TTC549 (cell line): ENCODE results near the gene RALGDS.

Experiments used
- FAIRE-seq: peaks from 2 replicates; lab custom pipeline; 2012; peaks lifted over from hg19 to GRCh38; lab: Jason Lieb, UNC

Gene RALGDS

DNA sequence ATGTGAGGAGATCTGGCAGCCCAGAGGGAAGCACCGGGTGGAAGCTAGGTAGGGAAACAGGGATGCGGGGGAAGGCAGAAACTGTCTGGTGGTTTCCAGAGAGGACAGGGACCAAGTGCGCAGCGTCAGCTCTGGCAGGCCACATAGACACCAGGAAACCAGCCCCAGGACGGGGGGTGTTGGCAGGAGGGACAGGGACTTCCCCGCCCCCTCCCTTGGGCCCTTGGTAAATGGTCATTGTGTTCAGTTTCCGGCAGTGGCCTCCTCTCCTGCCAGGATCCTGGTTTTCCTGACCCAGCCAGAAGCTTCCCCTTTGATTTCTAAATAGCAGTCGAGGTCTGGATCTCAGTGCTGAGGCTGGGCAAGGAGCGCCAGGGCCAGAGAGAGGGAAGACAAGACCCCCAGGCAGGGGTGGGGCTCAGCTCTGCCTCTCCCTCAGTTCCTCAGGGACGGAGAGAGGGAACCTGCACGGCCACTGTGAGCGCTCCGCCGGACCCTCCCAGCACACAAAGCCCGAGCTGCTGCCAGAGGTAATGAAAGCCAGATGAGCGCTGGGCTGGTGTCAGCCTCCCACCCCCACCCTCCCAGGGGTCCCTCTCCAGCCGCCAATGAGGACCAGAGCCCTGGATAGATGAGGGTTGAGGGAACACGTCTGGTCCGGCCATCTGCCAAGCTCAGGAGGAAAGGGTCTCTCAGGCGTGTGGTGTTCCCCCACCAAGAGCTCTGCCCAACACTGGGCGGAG is 1.8 kb downstream of the RALGDS start:
- no peak for FAIRE-seq

DNA sequence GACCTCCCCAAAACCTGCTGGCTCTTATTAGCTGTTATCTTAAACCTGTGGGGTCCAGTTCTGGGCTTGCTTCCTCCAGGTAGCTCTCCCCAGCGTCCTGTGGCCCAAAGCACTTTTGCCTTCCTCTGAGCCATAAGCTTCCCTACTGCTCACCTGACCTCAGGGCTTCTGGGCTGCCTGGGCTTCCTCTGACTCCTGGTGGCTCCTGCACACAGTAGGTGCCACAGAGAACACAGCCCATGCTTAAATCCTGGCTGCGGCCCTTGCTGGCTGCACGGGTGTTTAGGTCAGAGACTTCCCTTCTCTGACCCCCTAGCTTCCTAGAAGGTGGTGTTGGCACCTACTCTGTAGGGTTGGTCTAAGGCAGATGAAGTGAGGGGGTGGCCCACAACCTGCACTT is 2.5 kb downstream of the RALGDS start:
- no peak for FAIRE-seq

DNA sequence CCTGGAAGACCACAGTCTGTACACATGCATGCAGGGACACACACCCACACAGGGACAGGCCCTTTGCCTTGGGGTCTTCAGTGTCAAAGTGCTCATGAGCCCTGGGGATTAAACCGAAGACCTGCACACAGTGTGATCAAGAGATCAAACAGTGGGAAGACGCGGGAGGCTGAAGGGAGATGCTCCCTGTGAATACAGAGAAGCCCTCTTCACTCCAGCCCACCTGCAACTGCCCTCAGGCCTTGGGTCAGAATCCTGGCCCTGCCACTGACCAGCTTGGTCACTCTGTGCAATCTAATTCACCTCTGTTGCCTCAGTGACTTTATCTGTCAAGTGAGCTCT is 2.9 kb downstream of the RALGDS start:
- FAIRE-seq: no peak

DNA sequence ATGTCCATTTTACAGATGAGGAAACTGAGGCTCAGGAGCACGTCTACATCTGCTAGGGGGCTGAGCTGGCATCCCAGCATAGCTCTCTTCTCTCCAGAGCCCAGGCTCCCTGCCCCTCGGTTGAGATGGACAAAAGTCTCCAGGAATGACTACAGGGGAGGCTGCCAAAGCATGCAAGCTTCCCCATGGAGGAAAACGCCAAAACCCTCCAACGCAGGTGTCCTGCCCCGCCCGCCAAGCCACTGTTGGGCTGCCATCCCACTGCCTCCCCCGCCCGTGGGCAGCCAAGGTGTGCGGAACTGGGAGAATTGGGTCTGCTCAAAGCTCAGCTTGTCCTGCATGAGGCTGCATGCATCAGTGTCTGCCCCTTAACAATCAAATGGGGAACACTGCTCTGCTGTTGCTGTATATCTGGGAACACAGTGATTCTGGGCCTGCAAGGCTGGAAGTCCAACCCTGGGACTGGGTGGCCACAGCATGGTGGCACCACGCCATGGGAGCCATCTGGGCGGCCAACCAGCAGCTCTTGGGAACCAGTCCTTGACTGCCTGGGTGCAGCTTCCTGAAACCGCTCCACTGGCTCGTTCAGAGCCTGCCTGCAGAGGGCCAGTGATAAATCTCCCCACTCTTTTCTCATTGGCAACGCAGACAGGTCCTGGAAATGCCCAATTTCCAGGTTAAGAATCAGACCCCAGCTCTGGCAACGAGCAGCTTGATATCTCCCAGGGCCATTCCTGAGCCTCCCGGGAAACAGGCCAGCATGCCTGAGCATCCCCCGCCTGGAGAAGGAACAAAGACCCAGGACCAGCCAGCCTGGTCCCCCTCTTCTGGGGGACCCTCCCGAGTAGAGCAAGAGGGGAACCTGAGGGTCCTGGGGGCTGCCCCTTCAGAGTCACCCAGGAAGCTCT is 3.5 kb downstream of the RALGDS start:
- FAIRE-seq: no peak

DNA sequence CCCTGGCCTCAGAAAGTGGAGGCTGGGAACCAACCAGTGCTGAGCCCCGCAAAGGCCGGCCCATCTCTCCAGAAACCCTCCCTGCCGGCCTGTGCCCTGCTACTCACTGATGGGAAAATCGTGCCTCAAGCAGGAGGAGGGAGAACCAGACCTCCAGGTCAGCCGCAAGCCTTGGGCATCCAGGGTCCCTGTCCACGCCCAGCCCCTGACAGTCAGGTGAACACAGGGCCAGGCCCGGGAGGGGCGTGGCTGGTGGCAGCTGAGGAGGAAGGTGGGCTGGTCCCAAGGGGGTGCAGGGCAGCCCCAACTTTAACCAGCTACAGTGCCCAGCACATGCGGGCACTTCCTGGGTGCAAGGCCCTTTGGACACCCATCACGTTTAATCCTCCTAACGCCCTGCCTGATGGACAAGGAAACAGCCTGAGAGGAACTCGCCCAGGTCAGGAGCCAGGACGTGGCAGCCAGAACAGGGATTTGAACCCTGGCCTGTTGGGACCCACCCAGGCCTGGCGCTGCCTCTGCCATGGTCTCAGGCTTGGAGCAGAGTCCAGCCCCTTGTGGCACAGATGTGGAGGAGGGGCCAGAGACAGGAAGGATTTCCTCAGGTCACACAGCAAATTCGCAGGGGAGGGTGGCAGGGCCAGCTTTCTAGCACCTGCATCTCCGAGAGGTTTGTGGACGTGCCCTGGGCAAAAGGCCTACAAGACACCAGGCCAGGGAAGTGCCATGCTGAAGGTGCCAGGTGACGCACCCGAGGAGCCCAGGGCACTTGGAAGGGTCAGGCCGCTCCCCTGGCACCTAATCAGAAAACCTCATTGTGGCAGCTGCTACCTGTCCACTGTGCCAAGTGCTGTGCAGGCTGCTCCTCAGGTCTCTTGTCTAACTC is 4.5 kb downstream of the RALGDS start:
- FAIRE-seq: no peak

DNA sequence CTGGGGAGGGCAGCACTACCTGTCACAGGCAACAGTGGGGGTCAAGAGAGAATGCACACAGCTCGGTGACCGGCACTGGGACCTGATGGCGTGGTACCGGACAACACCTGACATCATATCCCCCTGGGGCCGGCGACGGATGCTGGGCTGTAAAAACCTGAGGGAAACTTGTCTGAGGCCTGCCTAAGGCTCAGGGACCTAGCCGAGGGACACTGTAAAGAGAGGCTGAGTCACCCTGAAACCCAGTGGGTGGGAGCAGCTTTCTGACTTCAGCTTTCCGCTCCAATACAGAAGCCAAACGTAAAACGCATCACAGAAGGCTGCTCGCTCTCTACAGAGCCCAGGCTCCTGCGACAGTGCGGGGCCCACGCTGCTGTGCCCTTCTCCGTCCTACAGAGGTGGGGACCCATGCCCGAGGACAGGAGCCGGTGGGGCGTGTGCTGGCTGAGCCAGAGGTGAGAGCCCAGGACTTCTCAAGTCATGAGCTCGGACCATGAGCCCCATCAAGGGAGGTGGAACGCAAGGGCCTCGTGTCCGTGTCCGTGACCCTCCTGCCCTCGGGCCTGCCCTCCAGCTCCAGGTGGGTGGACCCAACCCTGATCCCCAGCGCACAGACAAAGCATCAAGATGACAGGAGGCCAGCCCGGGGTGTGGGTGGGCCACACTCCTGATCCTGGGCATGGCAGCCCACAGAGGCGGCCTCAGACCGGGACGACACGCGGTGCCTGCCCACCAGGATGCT is 5.3 kb downstream of the RALGDS start:
- FAIRE-seq: no peak

DNA sequence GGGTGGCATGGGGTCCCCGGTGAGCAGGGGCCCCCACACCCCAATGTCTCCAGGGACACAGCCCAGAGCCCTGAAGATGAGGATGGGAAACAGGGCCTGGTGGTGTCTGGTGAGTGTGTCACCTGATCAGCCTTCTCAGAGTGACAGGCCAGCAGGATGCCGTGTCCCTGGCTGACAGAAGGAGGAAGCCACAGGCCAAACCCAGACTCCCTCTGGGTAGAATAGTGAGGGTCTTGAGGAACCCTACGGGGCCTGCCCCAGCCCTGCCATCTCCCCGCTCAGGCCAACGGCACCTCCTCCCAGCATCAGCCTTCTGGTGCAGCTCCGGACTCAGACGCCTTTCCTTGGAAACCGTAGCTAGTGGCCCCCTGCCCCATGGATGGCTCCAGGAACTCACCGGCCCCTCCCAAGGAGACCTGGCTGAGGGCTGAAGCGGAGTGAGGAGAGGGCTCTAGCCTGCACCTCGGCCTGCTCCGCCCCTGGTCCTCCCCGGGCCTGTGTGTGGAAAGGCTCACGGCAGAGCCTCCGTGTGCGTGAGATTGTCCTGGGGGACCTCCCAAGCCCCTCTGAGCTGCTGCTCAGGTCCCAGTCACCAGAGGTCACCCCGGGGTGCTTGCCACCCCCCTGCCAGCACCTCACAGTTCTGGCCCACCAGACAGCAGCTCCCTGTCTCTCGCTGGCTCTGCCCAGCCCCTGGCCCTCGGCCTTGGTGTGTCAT is 6.0 kb downstream of the RALGDS start:
- no peak for FAIRE-seq

DNA sequence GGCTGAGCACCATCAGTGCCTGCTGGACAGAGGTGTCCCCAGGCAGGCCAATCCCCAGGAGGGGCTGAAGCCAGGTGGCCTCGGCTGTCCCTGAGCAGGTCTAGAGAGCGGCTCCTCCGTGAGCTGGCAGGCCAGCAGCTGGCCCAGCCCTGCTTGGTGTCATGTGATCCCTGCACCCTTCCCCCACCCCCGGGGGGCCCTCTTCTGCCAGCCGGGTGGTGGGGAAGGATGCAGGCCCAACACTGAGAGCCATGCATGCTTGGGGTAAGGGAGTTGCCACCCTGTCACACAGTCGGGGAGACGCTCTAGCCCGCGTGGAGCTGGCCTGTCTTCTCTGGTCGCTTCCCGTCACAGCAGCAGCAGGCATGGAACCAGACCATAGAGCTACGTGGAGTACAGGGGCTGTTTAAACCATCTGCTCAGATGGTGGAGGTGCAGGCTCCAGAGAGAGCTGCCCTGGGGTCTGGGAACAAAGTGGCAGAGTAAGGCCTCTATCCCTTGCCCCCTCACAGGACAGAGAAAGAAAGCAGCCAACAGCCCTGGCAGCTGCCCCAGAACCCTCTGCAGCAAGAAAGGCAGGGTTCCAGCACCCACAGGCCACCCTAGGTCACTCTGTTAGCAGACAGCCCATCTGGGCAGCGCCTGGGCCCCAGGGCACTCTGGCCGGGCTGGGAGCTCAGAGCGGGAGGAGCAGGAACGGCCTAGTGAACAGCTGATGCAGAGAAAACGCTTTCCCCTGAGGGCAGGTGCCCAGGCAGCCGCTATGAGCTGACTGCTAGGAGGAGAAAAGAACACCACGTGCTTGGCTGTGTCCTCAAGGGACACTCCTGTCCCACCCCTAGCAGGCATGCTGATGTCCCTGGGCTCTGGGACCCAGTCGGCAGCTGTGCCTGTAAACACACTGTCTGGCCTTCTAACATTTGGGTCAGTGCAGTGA is 6.8 kb downstream of the RALGDS start:
- FAIRE-seq: no peak

- no peak for FAIRE-seq
Measured at GRCh38 chr9:133113163-133113948, 7.7 kb downstream of the RALGDS start.

GRCh38 chr9:133112663-133113026 is 8.4 kb downstream of the RALGDS start:
- FAIRE-seq: no peak

- FAIRE-seq: no peak
Measured at GRCh38 chr9:133111808-133112662, 9.0 kb downstream of the RALGDS start.

DNA sequence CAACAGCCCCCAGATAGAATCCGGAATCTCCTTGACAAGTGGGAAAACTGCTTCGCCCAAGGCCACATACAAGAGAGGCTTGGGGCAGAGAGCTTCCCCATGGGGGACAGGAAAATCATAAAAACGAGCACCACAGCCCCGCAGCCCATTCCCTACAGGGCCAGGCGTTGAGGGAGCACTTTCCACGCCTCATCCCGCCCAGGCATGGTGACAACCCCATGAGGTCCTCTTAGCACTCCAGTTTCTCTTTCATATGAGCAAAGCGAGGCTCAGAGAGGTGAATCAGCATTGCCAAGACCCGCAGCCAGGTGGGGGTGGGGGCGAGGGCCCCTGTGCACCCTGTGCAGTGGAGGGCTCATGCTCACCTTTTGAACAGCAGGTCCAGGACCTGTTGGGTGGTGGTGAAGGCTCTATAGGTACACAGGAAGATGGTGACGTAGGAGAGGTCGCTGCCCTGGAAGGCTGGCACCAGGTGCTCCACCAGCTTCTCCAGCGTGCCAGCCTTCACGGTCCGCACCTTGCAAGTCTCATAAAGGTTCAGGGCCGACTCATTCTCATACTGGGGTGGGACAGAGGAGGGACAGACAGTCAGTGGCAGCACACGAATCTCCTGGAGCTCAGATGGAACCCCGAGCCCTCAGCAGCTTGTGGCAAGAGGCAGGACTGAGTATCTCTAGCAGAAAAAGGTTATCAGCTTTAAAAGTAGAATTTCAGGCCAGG is 10.9 kb downstream of the RALGDS start:
- no peak for FAIRE-seq

- no peak for FAIRE-seq
Measured at GRCh38 chr9:133108794-133109641, 12.0 kb downstream of the RALGDS start.

- no peak for FAIRE-seq
Measured at GRCh38 chr9:133107961-133108793, 12.9 kb downstream of the RALGDS start.

DNA sequence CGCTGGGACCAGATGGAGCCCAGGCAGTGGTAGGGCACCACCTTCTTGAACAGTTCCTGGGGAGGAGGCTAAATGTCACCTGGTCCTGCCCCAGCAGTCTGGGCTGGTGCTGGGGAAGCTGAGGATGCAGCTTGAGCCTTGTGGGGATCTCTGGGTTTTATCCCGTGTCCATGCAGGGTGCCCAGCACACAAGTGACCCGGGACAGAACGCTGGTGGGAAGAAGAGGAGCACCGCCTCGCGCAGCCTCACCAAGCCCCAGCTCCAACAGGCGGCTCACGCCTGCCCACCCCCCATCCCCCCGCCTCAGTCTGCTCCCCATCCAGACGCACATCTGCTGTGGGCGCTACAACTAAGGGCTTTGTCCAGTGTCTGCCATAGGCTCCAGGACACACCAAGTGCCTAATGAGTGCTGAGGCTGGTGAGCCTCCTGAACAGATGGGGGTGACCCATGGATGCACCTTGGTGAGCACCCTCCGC is 13.8 kb downstream of the RALGDS start:
- FAIRE-seq: no peak
